Fibroblast of pulmonary artery (primary cell): ENCODE measurements around the gene MRTO4.
"Not testable (repeated sequence)": the region's sequence is repeated elsewhere in the genome, so short reads cannot be mapped to it uniquely, and the experiment has no call there.

Experiments used
- DNase-seq: peaks from one replicate; pipeline ENCODE4 v3.0.0-alpha.2; 2010; ENCODE audit warnings: low read depth
- H3K4me3 ChIP-seq: replicated peaks from 2 replicates; pipeline ENCODE4 v1.5.1; 2011; ENCODE audit warnings: low read depth, mild to moderate bottlenecking, control low read depth, low read length, moderate library complexity
- CTCF ChIP-seq: IDR thresholded peaks from 2 replicates; pipeline ENCODE4 v1.5.1; 2011; ENCODE audit warnings: mild to moderate bottlenecking, control low read depth, low read length, inconsistent platforms; ENCODE audit errors: missing control alignments

MRTO4 gene

GRCh38 chr1:19274636-19275035, 23.0 kb downstream of the MRTO4 start:
- TF ChIP-seq CTCF, result no peak
- no peak for DNase-seq
- H3K4me3 ChIP-seq, result no peak overlapping the region

- H3K4me3 ChIP-seq, result no peak overlapping the region
- no peak for DNase-seq
- no peak for TF ChIP-seq CTCF
These were observed 32.3 kb downstream of the MRTO4 start for GRCh38 chr1:19283891-19284290.

- no peak for TF ChIP-seq CTCF
These were observed 33.3 kb downstream of the MRTO4 start for GRCh38 chr1:19284881-19285280.

GRCh38 chr1:19285366-19285765, 33.8 kb downstream of the MRTO4 start:
- H3K4me3 ChIP-seq, DNase-seq: not testable (repeated sequence)

More at GRCh38 chr1:19284881-19285280, 33.3 kb downstream of the MRTO4 start:
- DNase-seq, result no peak
- no peak overlapping the region for H3K4me3 ChIP-seq

GRCh38 chr1:19285807-19286206, 34.2 kb downstream of the MRTO4 start:
- not testable (repeated sequence) for H3K4me3 ChIP-seq, DNase-seq

GRCh38 chr1:19287436-19288185, 36.0 kb downstream of the MRTO4 start:
- H3K4me3 ChIP-seq, result no peak overlapping the region
- DNase-seq, result no peak
- no peak for TF ChIP-seq CTCF

- H3K4me3 ChIP-seq, result peak within 1 kb of the TSS; percentile 46
- DNase-seq, result peak; percentile 16
These were observed 37.0 kb downstream of the MRTO4 start, which contains the start of gene AKR7A3 for GRCh38 chr1:19288324-19289241. TSS of gene AKR7A3 (minus strand) at chr1:19288770. CDS start at chr1:19288709, 61 bp downstream.

- no peak for TF ChIP-seq CTCF
- DNase-seq, result no peak
- peak overlapping the region; percentile 46 for H3K4me3 ChIP-seq
These were observed 37.6 kb downstream of the MRTO4 start for GRCh38 chr1:19289244-19289643.
